ENCODE results near the gene HBS1L.

The HBS1L gene

GRCh38 chr6:134948142-134948541, 106.5 kb downstream of the HBS1L start:
- FAIRE-seq: no peak

DNA sequence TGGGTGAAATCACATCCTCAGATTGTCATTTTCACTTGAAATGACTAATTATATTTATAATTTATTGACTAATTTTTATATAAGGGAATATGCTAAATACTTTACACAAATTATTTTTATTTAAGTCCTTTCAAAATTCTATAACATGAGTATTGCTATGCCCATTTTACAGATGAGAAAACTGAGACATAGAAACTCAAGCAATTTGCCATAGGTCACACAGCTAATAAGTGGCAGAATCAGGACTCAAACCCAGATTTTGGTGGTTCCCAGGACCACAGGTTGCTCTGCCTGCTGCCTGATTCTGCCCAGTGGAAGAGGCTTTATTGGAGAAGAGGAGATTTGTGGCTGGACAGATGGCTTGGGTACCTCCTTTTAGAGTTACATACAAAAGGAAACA, 109.6 kb downstream of the HBS1L start:
- FAIRE-seq: no peak

DNA sequence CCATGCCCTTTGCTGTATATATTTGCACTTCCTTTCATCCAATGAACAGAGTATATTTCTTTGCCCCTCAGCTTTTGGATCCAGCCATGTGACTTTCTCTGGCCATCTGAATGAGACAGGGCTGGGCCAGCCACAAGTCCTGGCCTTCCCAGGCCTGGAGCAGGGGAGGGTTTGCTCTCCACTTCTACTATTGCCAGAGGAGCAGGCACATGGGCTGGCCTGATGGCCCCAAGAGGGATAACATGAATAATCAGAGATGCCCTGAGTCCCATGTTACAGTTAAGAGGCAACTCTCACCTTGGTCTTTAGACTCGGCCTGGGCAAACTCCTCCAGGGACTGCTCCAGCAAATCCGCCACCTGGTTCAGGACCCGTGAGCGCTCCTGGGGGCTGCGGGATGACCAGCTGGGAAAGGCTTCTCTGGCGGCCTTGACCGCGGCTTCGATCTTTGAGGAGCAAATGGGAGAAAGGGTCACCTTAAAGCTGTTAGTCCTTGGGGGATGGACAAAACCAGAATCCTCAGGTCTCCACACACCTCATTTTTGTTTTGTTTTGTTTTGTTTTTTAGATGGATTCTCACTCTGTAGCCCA, 111.0 kb downstream of the HBS1L start:
- FAIRE-seq: no peak

GRCh38 chr6:134938896-134939295, 115.7 kb downstream of the HBS1L start:
- FAIRE-seq: no peak

DNA sequence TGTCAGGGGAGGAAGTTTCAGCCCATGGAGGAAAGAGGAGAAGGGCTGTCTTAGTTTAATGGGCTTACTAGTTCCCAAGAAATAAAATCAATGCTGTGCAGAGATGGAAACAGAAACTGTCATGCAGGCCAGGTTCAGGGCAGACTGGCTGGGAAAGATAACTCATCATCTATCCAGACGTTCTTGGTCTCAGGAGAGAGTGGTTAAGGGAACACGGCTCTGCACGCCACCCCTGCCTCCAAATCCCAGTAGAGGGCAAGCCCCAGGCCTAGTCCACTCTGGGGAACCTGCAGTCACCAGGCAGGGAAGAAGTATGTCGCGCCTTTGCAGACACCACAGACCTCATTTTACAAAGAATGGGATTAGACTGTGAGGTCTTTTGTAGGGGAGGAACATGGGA, 117.2 kb downstream of the HBS1L start:
- FAIRE-seq: no peak

GRCh38 chr6:134936931-134937330, 117.7 kb downstream of the HBS1L start:
- no peak for FAIRE-seq

DNA sequence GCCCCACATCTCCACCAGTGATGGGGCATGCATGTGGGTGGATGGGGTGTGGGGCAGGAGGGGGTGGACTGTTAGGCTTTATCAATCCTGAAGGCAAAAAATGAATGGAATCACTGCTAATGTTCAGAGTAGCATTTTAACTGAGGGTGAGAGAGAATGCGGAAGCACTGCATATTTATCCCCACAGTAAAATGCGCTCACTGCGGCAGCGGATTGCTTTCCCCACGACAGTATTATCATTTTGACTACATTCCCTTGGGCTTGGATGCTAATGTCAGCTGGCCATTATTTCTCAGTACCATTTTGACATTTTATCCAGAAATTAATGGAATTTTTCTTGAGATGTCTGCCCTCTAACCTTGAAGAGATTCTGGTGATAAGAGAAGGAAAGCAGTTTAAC, 118.1 kb downstream of the HBS1L start:
- no peak for FAIRE-seq

GRCh38 chr6:134934793-134935485, 119.7 kb downstream of the HBS1L start:
- no peak for FAIRE-seq

DNA sequence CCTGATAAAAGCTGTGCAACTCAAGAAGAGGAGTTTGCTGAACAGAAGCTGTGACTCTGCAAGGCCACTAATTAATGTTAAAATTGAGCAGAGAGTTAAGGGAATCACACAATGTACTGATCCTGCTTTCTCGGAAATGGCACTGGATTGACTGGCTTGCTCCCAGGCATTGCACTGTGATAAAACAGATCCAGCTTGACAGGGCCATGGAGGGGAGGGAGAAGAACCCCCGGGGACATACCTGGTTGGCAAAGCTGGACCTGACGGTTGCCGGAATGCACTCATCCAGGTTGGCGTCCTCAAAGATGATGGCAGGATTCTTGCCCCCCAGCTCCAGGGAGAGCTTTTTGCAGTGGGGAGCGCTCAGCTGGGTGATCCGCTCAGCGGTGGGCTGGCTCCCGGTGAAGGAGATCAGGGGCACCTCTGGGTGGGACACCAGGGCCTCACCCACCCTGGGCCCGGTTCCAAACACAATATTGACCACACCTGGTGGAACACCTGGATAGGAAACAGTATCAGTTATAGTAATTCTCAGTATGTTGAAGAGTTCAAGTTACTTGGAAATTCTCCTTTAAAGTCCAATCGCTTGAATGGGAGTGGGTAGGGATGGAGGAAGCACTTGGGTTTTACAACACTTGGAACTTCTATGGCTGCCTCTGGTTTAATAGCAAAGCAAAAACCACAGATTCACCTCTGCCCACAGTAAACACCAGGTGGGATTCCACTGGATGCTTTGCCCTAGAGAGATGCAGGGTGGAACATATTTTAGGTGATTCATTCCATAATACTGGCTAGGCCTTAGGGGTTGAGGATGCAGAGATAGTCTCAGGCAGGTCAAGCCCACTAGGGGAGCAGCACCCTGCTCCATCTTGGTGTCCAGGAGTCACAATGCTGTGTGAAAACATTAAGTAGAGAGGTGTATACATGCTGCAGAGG, 121.8 kb downstream of the HBS1L start:
- FAIRE-seq: no peak

GRCh38 chr6:134932098-134932497, 122.5 kb downstream of the HBS1L start:
- no peak for FAIRE-seq

GRCh38 chr6:134930463-134930862, 124.2 kb downstream of the HBS1L start:
- no peak for FAIRE-seq

- no peak for FAIRE-seq
Observed at GRCh38 chr6:134928151-134928900, 126.3 kb downstream of the HBS1L start.

DNA sequence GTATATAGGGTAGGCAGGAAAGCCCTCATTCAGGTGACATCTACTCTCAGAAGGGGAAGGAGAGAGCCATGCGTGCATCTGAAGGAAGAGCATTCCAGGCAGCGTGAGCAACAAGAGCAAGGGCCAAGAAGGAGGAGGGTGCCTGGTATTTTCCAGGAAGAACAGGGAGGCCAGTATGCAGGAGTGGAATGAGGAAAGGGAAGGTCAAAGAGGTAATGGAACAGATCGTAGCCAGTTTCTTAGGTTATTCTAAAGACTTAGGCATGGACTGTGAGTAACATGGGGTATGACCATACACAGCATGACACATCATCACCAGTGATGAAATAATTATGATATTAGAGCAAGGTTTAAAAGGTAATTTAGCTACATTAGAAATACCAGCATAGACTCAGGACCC, 128.8 kb downstream of the HBS1L start:
- FAIRE-seq: no peak

- FAIRE-seq: no peak
Observed at GRCh38 chr6:134921721-134922261, 132.8 kb downstream of the HBS1L start.

GRCh38 chr6:134921276-134921675, 133.3 kb downstream of the HBS1L start:
- FAIRE-seq: no peak

- no peak for FAIRE-seq
Observed at GRCh38 chr6:134920422-134920821, 134.2 kb downstream of the HBS1L start.

- FAIRE-seq: no peak
Observed at GRCh38 chr6:134918418-134918961, 136.1 kb downstream of the HBS1L start.

- FAIRE-seq: no peak
Observed at GRCh38 chr6:134911547-134911946, 143.1 kb downstream of the HBS1L start.

- FAIRE-seq: no peak
Observed at GRCh38 chr6:134910593-134910935, 144.1 kb downstream of the HBS1L start.
